NCI-H1105 treated with DMSO at 0.1 percent for 48 hours (cell line): ENCODE data around the gene CDH4.

Source experiments
- DNase-seq: peaks from one replicate; lab custom pipeline; 2025; lab: John Stamatoyannopoulos, UW

Gene CDH4

GRCh38 chr20:61900011-61900944, 648.2 kb downstream of the CDH4 start:
- no peak for DNase-seq

GRCh38 chr20:61900945-61901293, 648.9 kb downstream of the CDH4 start:
- DNase-seq, result no peak

GRCh38 chr20:61901392-61902220, 649.5 kb downstream of the CDH4 start:
- no peak for DNase-seq

GRCh38 chr20:61902221-61902869, 650.3 kb downstream of the CDH4 start:
- no peak for DNase-seq

GRCh38 chr20:61903575-61904340, 651.7 kb downstream of the CDH4 start:
- no peak for DNase-seq

GRCh38 chr20:61904456-61904855, 652.4 kb downstream of the CDH4 start:
- DNase-seq, result no peak

GRCh38 chr20:61905781-61906523, 653.9 kb downstream of the CDH4 start:
- no peak for DNase-seq

- no peak for DNase-seq
These were observed 655.2 kb downstream of the CDH4 start for GRCh38 chr20:61907081-61907891.

GRCh38 chr20:61908057-61909026, 656.3 kb downstream of the CDH4 start:
- DNase-seq, result no peak

GRCh38 chr20:61909028-61909427, 657.0 kb downstream of the CDH4 start:
- no peak for DNase-seq

- DNase-seq, result no peak
These were observed 657.8 kb downstream of the CDH4 start for GRCh38 chr20:61909821-61910220.

- DNase-seq, result no peak
These were observed 659.8 kb downstream of the CDH4 start for GRCh38 chr20:61911824-61912223.

- DNase-seq, result no peak
These were observed 660.8 kb downstream of the CDH4 start for GRCh38 chr20:61912665-61913422.

GRCh38 chr20:61913423-61914225, 661.6 kb downstream of the CDH4 start:
- DNase-seq, result no peak

- DNase-seq, result no peak
These were observed 663.0 kb downstream of the CDH4 start for GRCh38 chr20:61915101-61915500.

GRCh38 chr20:61916318-61916891, 664.3 kb downstream of the CDH4 start:
- DNase-seq, result no peak
